Fibroblast of villous mesenchyme (primary cell): ENCODE results near the gene TM4SF18. TPM values are rescaled to one million over a fixed set of nuclear protein-coding genes. Genes with fewer than 3 reads are reported as not detected.

Experiments used
- DNase-seq: peaks from one replicate; pipeline ENCODE4 v3.0.0-alpha.2; 2010; ENCODE audit warnings: low read depth
- H3K4me3 ChIP-seq: 2 replicates; pipeline ENCODE4 v1.5.1; 2011; ENCODE audit warnings: low read depth, mild to moderate bottlenecking, low read length
- total RNA-seq: library from RNA; depleted of rRNA; stranded (reverse); fragments of >200 nt; gene quantifications from 2 replicates; pipeline ENCODE4 v1.2.3, GENCODE V29; 2012
- TF ChIP-seq, protein P1 (sequence below): IDR thresholded peaks from 2 replicates; pipeline ENCODE4 v1.5.1; 2012; ENCODE audit warnings: low read depth, mild to moderate bottlenecking, low read length; ENCODE audit not compliant: insufficient read depth

The TM4SF18 gene
- total RNA-seq, 1 donor: not detected

DNA sequence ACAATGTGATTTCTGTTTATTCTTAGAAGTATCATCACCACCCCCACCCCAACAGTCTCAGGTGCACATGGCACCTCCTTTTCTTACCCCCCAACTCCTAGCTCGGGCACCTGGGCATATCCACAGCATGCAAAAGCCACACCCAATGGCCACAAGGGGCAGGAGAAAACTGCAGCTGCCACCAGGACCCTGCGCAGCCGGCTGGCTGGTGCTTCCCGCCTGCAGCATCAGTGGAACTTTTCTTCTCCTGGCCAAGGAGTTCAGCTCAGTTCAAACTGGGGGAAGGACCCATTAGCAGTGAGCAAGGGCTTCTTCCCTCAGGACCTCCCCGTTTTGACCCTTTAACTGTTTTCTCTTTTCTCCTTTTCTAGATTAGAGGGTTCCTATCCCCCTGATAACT, 44.8 kb downstream of the TM4SF18 start:
- DNase-seq: no peak
- H3K4me3 ChIP-seq: no peak overlapping the region
- TF ChIP-seq, protein P1, sequence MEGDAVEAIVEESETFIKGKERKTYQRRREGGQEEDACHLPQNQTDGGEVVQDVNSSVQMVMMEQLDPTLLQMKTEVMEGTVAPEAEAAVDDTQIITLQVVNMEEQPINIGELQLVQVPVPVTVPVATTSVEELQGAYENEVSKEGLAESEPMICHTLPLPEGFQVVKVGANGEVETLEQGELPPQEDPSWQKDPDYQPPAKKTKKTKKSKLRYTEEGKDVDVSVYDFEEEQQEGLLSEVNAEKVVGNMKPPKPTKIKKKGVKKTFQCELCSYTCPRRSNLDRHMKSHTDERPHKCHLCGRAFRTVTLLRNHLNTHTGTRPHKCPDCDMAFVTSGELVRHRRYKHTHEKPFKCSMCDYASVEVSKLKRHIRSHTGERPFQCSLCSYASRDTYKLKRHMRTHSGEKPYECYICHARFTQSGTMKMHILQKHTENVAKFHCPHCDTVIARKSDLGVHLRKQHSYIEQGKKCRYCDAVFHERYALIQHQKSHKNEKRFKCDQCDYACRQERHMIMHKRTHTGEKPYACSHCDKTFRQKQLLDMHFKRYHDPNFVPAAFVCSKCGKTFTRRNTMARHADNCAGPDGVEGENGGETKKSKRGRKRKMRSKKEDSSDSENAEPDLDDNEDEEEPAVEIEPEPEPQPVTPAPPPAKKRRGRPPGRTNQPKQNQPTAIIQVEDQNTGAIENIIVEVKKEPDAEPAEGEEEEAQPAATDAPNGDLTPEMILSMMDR: no peak

DNA sequence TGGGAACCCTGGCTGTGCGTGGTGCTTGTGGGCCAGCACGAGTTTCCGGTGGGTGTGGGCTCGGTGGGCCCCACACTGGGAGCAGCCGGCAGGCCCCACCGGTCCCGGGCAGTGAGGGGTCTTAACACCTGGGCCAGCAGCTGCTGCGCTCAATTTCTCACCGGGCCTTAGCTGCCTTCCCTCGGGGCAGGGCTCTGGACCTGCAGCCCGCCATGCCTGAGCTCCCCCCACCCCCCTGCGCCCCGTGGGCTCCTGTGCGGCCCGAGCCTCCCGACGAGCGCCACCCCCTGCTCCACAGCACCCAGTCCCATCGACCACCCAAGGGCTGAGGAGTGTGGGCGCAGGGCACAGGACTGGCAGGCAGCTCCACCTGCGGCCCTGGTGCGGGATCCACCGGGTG, 49.4 kb downstream of the TM4SF18 start:
- H3K4me3 ChIP-seq: no peak overlapping the region
- TF ChIP-seq, protein P1: no peak
- DNase-seq: no peak

DNA sequence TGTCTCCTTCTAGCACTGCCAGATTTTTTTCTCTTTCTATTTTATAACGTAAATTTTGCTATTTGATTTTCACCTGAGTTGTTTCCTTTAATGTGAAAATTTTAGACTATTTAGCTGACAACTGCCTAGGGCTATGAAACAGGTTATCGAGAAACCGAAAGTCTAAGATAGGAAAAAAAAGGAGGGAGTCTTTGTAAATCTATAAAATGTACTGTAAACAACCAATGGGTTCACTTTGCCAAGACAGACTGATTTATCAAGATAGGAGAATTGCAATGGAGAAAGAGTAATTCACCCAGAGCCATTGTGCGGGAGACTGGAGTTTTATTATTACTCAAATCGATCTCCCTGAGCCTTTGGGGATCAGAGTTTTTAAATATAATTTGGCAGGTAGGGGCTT, 50.0 kb downstream of the TM4SF18 start:
- no peak overlapping the region for H3K4me3 ChIP-seq
- no peak for DNase-seq
- TF ChIP-seq, protein P1: no peak

DNA sequence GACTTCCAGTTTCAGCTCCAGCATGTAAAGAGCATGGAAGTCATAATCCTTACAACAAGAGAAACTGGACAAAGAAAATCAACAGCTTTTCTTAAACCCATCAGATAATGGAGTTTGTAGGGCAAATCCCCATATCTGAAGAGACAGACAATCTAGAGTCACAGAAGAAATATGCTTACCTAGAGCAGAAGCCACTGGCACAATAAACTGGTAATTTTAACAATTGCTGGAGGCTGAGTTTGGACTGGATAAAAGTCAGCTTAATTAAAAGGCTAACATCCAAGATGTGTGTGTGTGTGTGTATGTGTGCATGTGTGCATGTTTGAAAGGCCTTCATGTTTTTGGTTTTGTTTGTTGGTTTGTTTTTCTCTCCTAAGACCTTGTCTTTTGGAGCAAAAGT, 50.6 kb downstream of the TM4SF18 start:
- no peak for DNase-seq
- no peak overlapping the region for H3K4me3 ChIP-seq
- TF ChIP-seq, protein P1: no peak

DNA sequence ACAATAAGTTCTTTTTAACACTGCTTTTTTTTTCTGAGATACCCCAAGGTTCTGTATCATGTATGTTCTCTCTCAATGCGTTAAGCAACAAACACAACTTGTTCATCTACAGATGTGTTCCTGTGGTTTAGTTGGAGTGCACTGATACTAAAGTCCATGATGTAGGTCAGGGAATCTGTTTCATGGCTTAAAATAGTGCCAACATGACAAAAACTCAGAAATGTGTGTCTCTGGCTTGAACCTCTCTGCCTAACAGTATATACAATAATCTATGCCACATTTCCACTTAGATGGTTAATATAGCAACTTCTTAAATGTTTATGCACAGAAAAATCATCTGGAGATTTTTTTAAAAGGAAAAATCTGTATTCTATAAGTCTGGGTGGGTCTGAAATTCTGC, 51.1 kb downstream of the TM4SF18 start:
- TF ChIP-seq, protein P1: no peak
- no peak for DNase-seq
- H3K4me3 ChIP-seq: no peak overlapping the region

DNA sequence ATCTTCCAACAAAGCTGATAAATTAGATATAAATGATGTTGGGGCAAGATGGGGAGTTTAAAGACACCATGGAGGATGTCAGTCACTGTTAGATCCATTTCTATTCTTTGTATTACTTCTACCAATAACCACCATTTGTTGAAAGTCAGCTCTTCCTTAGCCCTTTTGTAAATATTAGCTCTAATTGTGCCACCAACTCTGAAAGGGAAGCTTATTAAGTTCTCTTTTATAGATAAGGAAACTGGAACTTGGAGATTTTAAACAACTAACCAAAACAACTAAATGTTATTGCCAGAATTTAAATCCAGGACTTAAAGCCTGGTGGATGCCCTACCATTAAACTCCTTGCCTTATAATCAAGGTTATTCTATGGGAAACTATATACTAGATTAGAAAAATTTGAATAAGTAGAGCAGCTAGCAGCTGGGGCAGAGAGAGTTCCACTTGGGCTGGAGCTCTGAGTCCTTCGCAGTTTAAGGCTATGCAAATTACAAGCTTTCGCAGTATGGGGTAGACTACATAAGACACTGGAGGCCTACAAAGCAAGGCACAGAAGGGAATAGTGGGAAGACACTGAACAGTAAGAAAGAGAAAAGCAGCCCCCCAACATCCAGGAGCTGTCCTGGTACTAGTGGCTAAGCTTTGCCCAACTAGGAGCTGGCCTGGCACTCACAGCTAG, 52.6 kb downstream of the TM4SF18 start:
- TF ChIP-seq, protein P1: no peak
- DNase-seq: no peak
- no peak overlapping the region for H3K4me3 ChIP-seq

DNA sequence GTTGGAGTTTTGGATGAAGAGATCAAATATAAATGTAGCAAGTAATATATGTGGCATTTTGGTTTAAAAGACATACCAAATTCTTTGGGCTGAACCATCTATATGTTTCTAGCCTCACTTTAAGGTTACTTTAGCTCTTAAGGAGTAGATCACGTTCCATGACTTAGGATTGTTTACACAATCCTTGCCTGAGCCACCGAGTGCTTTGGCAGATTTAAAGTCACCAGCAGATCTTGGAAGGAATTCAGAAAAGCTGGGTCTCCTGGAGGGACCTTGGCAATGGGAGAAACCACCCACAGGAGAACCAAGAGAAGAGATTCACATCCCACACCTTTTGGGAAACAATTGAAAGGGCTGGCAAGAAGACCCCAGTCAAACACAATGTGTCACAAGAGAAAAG, 54.5 kb downstream of the TM4SF18 start:
- TF ChIP-seq, protein P1: no peak
- no peak for DNase-seq
- no peak overlapping the region for H3K4me3 ChIP-seq
